Measurements from ENCODE around the gene TRPM7.
A peak's percentile ranks its signal among the peaks of the same experiment; 100 is the strongest.
"Not testable (repeated sequence)": the region's sequence is repeated elsewhere in the genome, so short reads cannot be mapped to it uniquely, and the experiment has no call there.

The TRPM7 gene

GRCh38 chr15:50686469-50687301, at the start of gene TRPM7:
Gene TRPM7 (minus strand): TSS chr15:50686797. CDS start chr15:50686533, 264 bp downstream.
- DNase-seq (ENCODE audit: low read depth, low spot score) = peak; percentile 90

GRCh38 chr15:50735156-50735555, 48.6 kb upstream of the TRPM7 start:
- DNase-seq (ENCODE audit: low read depth, low spot score) = no peak

GRCh38 chr15:50726315-50726714, 39.7 kb upstream of the TRPM7 start:
- DNase-seq (ENCODE audit: low read depth, low spot score) = no peak

GRCh38 chr15:50718700-50719125, 32.1 kb upstream of the TRPM7 start:
- DNase-seq (ENCODE audit: low read depth, low spot score) = no peak

- no peak for DNase-seq (ENCODE audit: low read depth, low spot score)
Observed at GRCh38 chr15:50712018-50712417, 25.4 kb upstream of the TRPM7 start.

- no peak for DNase-seq (ENCODE audit: low read depth, low spot score)
Observed at GRCh38 chr15:50710585-50710984, 24.0 kb upstream of the TRPM7 start.

GRCh38 chr15:50707878-50708427, 21.4 kb upstream of the TRPM7 start:
- no peak for DNase-seq (ENCODE audit: low read depth, low spot score)

- DNase-seq (ENCODE audit: low read depth, low spot score) = no peak
Observed at GRCh38 chr15:50702762-50703334, 16.3 kb upstream of the TRPM7 start.

GRCh38 chr15:50698101-50698500, 11.5 kb upstream of the TRPM7 start:
- no peak for DNase-seq (ENCODE audit: low read depth, low spot score)

- no peak for DNase-seq (ENCODE audit: low read depth, low spot score)
Observed at GRCh38 chr15:50697109-50697797, 10.7 kb upstream of the TRPM7 start.

- DNase-seq (ENCODE audit: low read depth, low spot score) = not testable (repeated sequence)
Observed at GRCh38 chr15:50694634-50695165, 8.1 kb upstream of the TRPM7 start.

GRCh38 chr15:50687302-50687902, 805 bp upstream of the TRPM7 start:
- no peak for DNase-seq (ENCODE audit: low read depth, low spot score)

- DNase-seq (ENCODE audit: low read depth, low spot score) = peak; percentile 83
Observed at GRCh38 chr15:50685976-50686468, 575 bp downstream of the TRPM7 start.

GRCh38 chr15:50685191-50685975, 1.2 kb downstream of the TRPM7 start:
- DNase-seq (ENCODE audit: low read depth, low spot score) = peak; percentile 40

- DNase-seq (ENCODE audit: low read depth, low spot score) = no peak
Observed at GRCh38 chr15:50681467-50681866, 5.1 kb downstream of the TRPM7 start.

- DNase-seq (ENCODE audit: low read depth, low spot score) = peak; percentile 44
Observed at GRCh38 chr15:50676799-50677483, 9.7 kb downstream of the TRPM7 start.

- no peak for DNase-seq (ENCODE audit: low read depth, low spot score)
Observed at GRCh38 chr15:50675535-50676144, 11.0 kb downstream of the TRPM7 start.

- no peak for DNase-seq (ENCODE audit: low read depth, low spot score)
Observed at GRCh38 chr15:50670115-50670514, 16.5 kb downstream of the TRPM7 start.

GRCh38 chr15:50669611-50670010, 17.0 kb downstream of the TRPM7 start:
- DNase-seq (ENCODE audit: low read depth, low spot score) = no peak

- DNase-seq (ENCODE audit: low read depth, low spot score) = no peak
Observed at GRCh38 chr15:50665938-50666337, 20.7 kb downstream of the TRPM7 start.
